GM23338 (cell line): Measurements from ENCODE around the gene ANTXR1. TPM values are rescaled to one million over a fixed set of nuclear protein-coding genes. Genes with fewer than 3 reads are reported as not detected.

ENCODE experiments used
- ATAC-seq: fragments of 200-7000 bp; cut with Tn5 transposase; 3 replicates; pipeline ENCODE4 v1.9.1; 2020
- DNase-seq: peaks from one replicate; pipeline ENCODE4 v3.0.0-alpha.2; 2015; ENCODE audit warnings: low spot score
- H2AFZ ChIP-seq: fragments of 200-600 bp; sonication (generic); 2 replicates; pipeline ENCODE4 v1.8.0; 2016; ENCODE audit warnings: antibody characterized with exemption, mild to moderate bottlenecking, moderate library complexity
- H3F3A ChIP-seq: fragments of 200-600 bp; sonication (generic); replicated peaks from 2 replicates; pipeline ENCODE4 v1.8.0; 2017; ENCODE audit warnings: antibody characterized with exemption, mixed run types, low read depth
- H3K27ac ChIP-seq: fragments of 200-600 bp; sonication (generic); 2 replicates; pipeline ENCODE4 v1.6.1; 2016; ENCODE audit warnings: low read depth
- H3K27me3 ChIP-seq: fragments of 200-600 bp; sonication (generic); 2 replicates; pipeline ENCODE4 v1.8.0; 2016; ENCODE audit warnings: mild to moderate bottlenecking, mixed run types, moderate library complexity; ENCODE audit not compliant: insufficient read depth
- H3K36me3 ChIP-seq: fragments of 200-600 bp; sonication (generic); 2 replicates; pipeline ENCODE4 v1.8.0; 2016; ENCODE audit warnings: mild to moderate bottlenecking; ENCODE audit not compliant: insufficient read depth
- H3K4me1 ChIP-seq: fragments of 200-600 bp; sonication (generic); 2 replicates; pipeline ENCODE4 v1.8.0; 2016; ENCODE audit warnings: mild to moderate bottlenecking, moderate library complexity; ENCODE audit not compliant: insufficient read depth
- H3K4me2 ChIP-seq: fragments of 200-600 bp; sonication (generic); 2 replicates; pipeline ENCODE4 v1.7.1; 2017; ENCODE audit warnings: mixed run types
- H3K4me3 ChIP-seq: fragments of 200-600 bp; sonication (generic); 2 replicates; pipeline ENCODE4 v1.6.1; 2016; ENCODE audit warnings: mixed run types
- H3K79me2 ChIP-seq: fragments of 200-600 bp; sonication (generic); replicated peaks from 2 replicates; pipeline ENCODE4 v1.8.0; 2017; ENCODE audit warnings: mild to moderate bottlenecking; ENCODE audit not compliant: insufficient read depth
- H3K9me2 ChIP-seq: fragments of 200-600 bp; sonication (generic); 2 replicates; pipeline ENCODE4 v1.8.0; 2017; ENCODE audit not compliant: insufficient read depth
- H4K20me1 ChIP-seq: fragments of 200-600 bp; sonication (generic); replicated peaks from 2 replicates; pipeline ENCODE4 v1.8.0; 2017; ENCODE audit warnings: mild to moderate bottlenecking; ENCODE audit not compliant: insufficient read depth
- H3K27ac Mint-ChIP-seq: 2 replicates; pipeline ENCODE4 v1.8.0; 2020; ENCODE audit warnings: inconsistent platforms, mild to moderate bottlenecking, moderate library complexity, mixed read lengths
- H3K27me3 Mint-ChIP-seq: 3 replicates; pipeline ENCODE4 v1.8.0; 2022; ENCODE audit warnings: low read depth, mild to moderate bottlenecking, moderate library complexity, mixed read lengths, inconsistent platforms; ENCODE audit not compliant: insufficient read depth, poor library complexity
- H3K36me3 Mint-ChIP-seq: 3 replicates; pipeline ENCODE4 v1.8.0; 2021; ENCODE audit warnings: low read depth, mild to moderate bottlenecking, inconsistent platforms, moderate library complexity, mixed read lengths
- H3K4me1 Mint-ChIP-seq: 3 replicates; pipeline ENCODE4 v1.8.0; 2020; ENCODE audit warnings: mild to moderate bottlenecking, inconsistent platforms, mixed read lengths
- H3K4me3 Mint-ChIP-seq: 3 replicates; pipeline ENCODE4 v1.8.0; 2021; ENCODE audit warnings: moderate library complexity, mild to moderate bottlenecking, inconsistent platforms, mixed read lengths
- H3K9me3 Mint-ChIP-seq: 3 replicates; pipeline ENCODE4 v1.8.0; 2020; ENCODE audit warnings: moderate library complexity, mild to moderate bottlenecking, inconsistent platforms, mixed read lengths
- CREB1 ChIP-seq: fragments of 250-450 bp; sonication (Bioruptor Pico); IDR thresholded peaks from 2 replicates; pipeline ENCODE4 v1.5.0; 2020; ENCODE audit warnings: low read depth, mild to moderate bottlenecking, moderate library complexity
- CTCF ChIP-seq, 2 experiments: fragments of 200-600 bp in 1 of 2; sonication (generic) in 1 of 2; conservative IDR thresholded peaks; 2 replicates each; pipeline versions ENCODE4 v1.5.1 to v1.6.1; 2016 to 2017; ENCODE audit warnings: antibody characterized with exemption in 2 of 2, low read depth in 2 of 2, mild to moderate bottlenecking in 2 of 2, moderate library complexity in 1 of 2
- EZH2 ChIP-seq: fragments of 200-600 bp; sonication (generic); IDR thresholded peaks from one replicate; pipeline ENCODE4 v1.8.0; 2017; ENCODE audit warnings: antibody characterized with exemption, mild to moderate bottlenecking, low read depth; ENCODE audit not compliant: unreplicated experiment
- EZH2phosphoT487 ChIP-seq: fragments of 200-600 bp; sonication (generic); IDR thresholded peaks from one replicate; pipeline ENCODE4 v1.8.1; 2018; ENCODE audit warnings: antibody characterized with exemption; ENCODE audit not compliant: unreplicated experiment
- NANOG ChIP-seq: IDR thresholded peaks from 2 replicates; pipeline ENCODE4 v1.6.1; 2016; ENCODE audit warnings: antibody characterized with exemption, borderline replicate concordance
- STAT1 ChIP-seq: IDR thresholded peaks from one replicate; pipeline ENCODE4 v1.6.1; 2016; ENCODE audit warnings: antibody characterized with exemption; ENCODE audit not compliant: unreplicated experiment
- ZNF331 ChIP-seq: fragments of 250-450 bp; sonication (Bioruptor Pico); IDR thresholded peaks from 2 replicates; pipeline ENCODE4 v1.5.0; 2020; ENCODE audit warnings: low read depth, mild to moderate bottlenecking, moderate library complexity
- ZNF462 ChIP-seq: fragments of 250-450 bp; sonication (Bioruptor Pico); IDR thresholded peaks from 2 replicates; pipeline ENCODE4 v1.5.0; 2020; ENCODE audit warnings: mild to moderate bottlenecking, moderate library complexity
- polyA plus RNA-seq: library from polyadenylated mRNA; unstranded; fragments of >200 nt; fragmentation: Nextera tagmentation; extraction: Ambion mirVana; gene quantifications from 2 replicates; pipeline ENCODE4 v1.2.1, GENCODE V29; 2016
- total RNA-seq: library from RNA; depleted of rRNA; stranded (reverse); fragments of >200 nt; shearing (Covaris generic); gene quantifications from 2 replicates; pipeline ENCODE4 v1.2.3, GENCODE V29; 2014
- TF ChIP-seq, protein P1 (sequence below): IDR thresholded peaks from 2 replicates; pipeline ENCODE4 v1.6.1; 2016; ENCODE audit warnings: antibody characterized with exemption

Gene ANTXR1
- total and polyA plus RNA-seq, 2 experiments from 2014 or later, result 16.1 to 23.1 TPM

DNA sequence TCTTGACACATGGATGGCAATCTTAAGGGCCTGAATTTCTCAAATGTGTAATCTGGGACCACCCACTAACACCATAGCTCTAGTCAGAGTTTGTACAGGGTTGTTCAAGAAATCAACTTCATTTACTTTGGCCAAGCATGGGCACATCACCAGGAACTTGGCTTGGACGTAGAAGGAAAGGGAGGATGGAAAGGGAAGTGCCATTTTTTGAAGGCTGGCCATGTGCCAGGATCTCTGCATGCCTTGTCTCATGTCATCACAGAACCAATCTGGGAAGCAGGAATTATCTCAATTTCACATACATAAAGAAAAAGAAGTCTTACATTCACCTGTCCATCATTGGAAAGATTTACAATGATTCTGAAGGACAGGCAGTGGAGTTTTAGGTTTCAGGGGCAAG, 128.1 kb downstream of the ANTXR1 start (continued):
- TF ChIP-seq CTCF (conservative IDR thresholded peaks at IDR 0.05; ENCODE audit: low read depth in 2 of 2), result no peak
- no peak for TF ChIP-seq ZNF331 (CRISPR knock-in tag)
- no peak for TF ChIP-seq NANOG

- Mint-ChIP-seq H3K4me3 (no peak overlapping the region; the same call in 2 of the 3 replicates), H3K27me3 (peaks cover 3% of the 10 kb centered on the region)
- TF ChIP-seq CREB1 (no peak), EZH2 (no peak), CTCF (conservative IDR thresholded peaks at IDR 0.05; ENCODE audit: low read depth in 2 of 2) (no peak), ZNF462 (CRISPR knock-in tag) (no peak), EZH2phosphoT487 (no peak), STAT1 (no peak)
- TF ChIP-seq, protein P1, sequence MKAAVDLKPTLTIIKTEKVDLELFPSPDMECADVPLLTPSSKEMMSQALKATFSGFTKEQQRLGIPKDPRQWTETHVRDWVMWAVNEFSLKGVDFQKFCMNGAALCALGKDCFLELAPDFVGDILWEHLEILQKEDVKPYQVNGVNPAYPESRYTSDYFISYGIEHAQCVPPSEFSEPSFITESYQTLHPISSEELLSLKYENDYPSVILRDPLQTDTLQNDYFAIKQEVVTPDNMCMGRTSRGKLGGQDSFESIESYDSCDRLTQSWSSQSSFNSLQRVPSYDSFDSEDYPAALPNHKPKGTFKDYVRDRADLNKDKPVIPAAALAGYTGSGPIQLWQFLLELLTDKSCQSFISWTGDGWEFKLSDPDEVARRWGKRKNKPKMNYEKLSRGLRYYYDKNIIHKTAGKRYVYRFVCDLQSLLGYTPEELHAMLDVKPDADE, result no peak
Measured at GRCh38 chr2:69143748-69144360, 130.9 kb downstream of the ANTXR1 start.

More at GRCh38 chr2:69143748-69144360, 130.9 kb downstream of the ANTXR1 start:
- Histone ChIP-seq H4K20me1 (no peaks in the 10 kb centered on the region; the same call in 1 of the 2 replicates), H2AFZ (no peak overlapping the region), H3K27me3 (no peaks in the 10 kb centered on the region), H3K4me2 (no peak overlapping the region), H3K36me3 (no peaks in the 10 kb centered on the region), H3K4me3 (no peak overlapping the region), H3F3A (no peaks in the 10 kb centered on the region), H3K79me2 (no peaks in the 10 kb centered on the region), H3K9me2 (no peaks in the 10 kb centered on the region; the same call in 1 of the 2 replicates), H3K4me1 (no peaks in the 10 kb centered on the region), H3K27ac (no peak overlapping the region)
- ATAC-seq (no peak), DNase-seq (no peak)
- no peaks in the 10 kb centered on the region for H3K9me3 Mint-ChIP-seq
- H3K4me1 Mint-ChIP-seq, result peaks cover 5% of the 10 kb centered on the region
- no peak overlapping the region for H3K27ac Mint-ChIP-seq
- H3K36me3 Mint-ChIP-seq, result no peaks in the 10 kb centered on the region
